GM23248 (cell line): Measurements from ENCODE around the gene DNAJB2. TPM values are rescaled to one million over a fixed set of nuclear protein-coding genes. Genes with fewer than 3 reads are reported as not detected.

Experiments
- DNase-seq: peaks from one replicate; pipeline ENCODE4 v3.0.0-alpha.2; 2015
- H2AFZ ChIP-seq: fragments of 200-600 bp; sonication (generic); 2 replicates; pipeline ENCODE4 v1.6.1; 2016; ENCODE audit warnings: antibody characterized with exemption
- H3F3A ChIP-seq: fragments of 200-600 bp; sonication (generic); 2 replicates; pipeline ENCODE4 v1.6.1; 2016; ENCODE audit warnings: mild to moderate bottlenecking, antibody characterized with exemption, mixed run types; ENCODE audit not compliant: insufficient read depth
- H3K27ac ChIP-seq: fragments of 200-600 bp; sonication (generic); 2 replicates; pipeline ENCODE4 v1.5.1; 2016; ENCODE audit warnings: mild to moderate bottlenecking
- H3K27me3 ChIP-seq: fragments of 200-600 bp; sonication (generic); replicated peaks from 2 replicates; pipeline ENCODE4 v1.6.1; 2016; ENCODE audit warnings: mild to moderate bottlenecking; ENCODE audit not compliant: insufficient read depth
- H3K36me3 ChIP-seq: fragments of 200-600 bp; sonication (generic); 2 replicates; pipeline ENCODE4 v1.6.1; 2016; ENCODE audit warnings: low read depth, mild to moderate bottlenecking
- H3K4me1 ChIP-seq: fragments of 200-600 bp; sonication (generic); 2 replicates; pipeline ENCODE4 v1.6.1; 2016; ENCODE audit warnings: mild to moderate bottlenecking; ENCODE audit not compliant: insufficient read depth
- H3K4me2 ChIP-seq: fragments of 200-600 bp; sonication (generic); one replicate; pipeline ENCODE4 v1.6.1; 2016; ENCODE audit warnings: mild to moderate bottlenecking; ENCODE audit not compliant: unreplicated experiment
- H3K4me3 ChIP-seq: fragments of 200-600 bp; sonication (generic); 2 replicates; pipeline ENCODE4 v1.5.1; 2016; ENCODE audit warnings: mild to moderate bottlenecking
- H3K79me2 ChIP-seq: fragments of 200-600 bp; sonication (generic); 2 replicates; pipeline ENCODE4 v1.6.1; 2016; ENCODE audit warnings: mild to moderate bottlenecking; ENCODE audit not compliant: insufficient read depth
- H3K9ac ChIP-seq: fragments of 200-600 bp; sonication (generic); 2 replicates; pipeline ENCODE4 v1.6.1; 2016; ENCODE audit warnings: mild to moderate bottlenecking
- H3K9me2 ChIP-seq: fragments of 200-600 bp; sonication (generic); 2 replicates; pipeline ENCODE4 v1.6.1; 2016; ENCODE audit warnings: mixed run types, mild to moderate bottlenecking, moderate library complexity; ENCODE audit not compliant: insufficient read depth
- H3K9me3 ChIP-seq: fragments of 200-600 bp; sonication (generic); one replicate; pipeline ENCODE4 v1.6.1; 2017; ENCODE audit warnings: low read depth
- H4K20me1 ChIP-seq: fragments of 200-600 bp; sonication (generic); 2 replicates; pipeline ENCODE4 v1.6.0; 2016; ENCODE audit not compliant: insufficient read depth
- EZH2 ChIP-seq: fragments of 200-600 bp; sonication (generic); IDR thresholded peaks from 2 replicates; pipeline ENCODE4 v1.6.1; 2018; ENCODE audit warnings: antibody characterized with exemption, mild to moderate bottlenecking; ENCODE audit not compliant: insufficient read depth, poor library complexity, severe bottlenecking
- EZH2phosphoT487 ChIP-seq: fragments of 200-600 bp; sonication (generic); IDR thresholded peaks from 2 replicates; pipeline ENCODE4 v1.6.1; 2018; ENCODE audit warnings: antibody characterized with exemption, moderate library complexity, mild to moderate bottlenecking, low read depth; ENCODE audit not compliant: insufficient read depth
- WGBS, 2 experiments: methylation state at CpG; one replicate each; pipeline ENCODE4 v1.1.6; 2015 to 2017; ENCODE audit warnings: low lambda C conversion rate in 2 of 2, low coverage in 1 of 2; ENCODE audit errors: missing lambda C conversion rate in 2 of 2; 5-methylcytosine and 5-hydroxymethylcytosine counted together
- in situ Hi-C: fragments of 300-500 bp; cut with MboI; formaldehyde crosslinking; loops from 2 replicates; pipeline ENCODE4 v1.15.0; 2020
- polyA plus RNA-seq: library from polyadenylated mRNA; unstranded; fragments of >200 nt; fragmentation: Nextera tagmentation; extraction: Ambion mirVana; gene quantifications from 2 replicates; pipeline ENCODE4 v1.2.1, GENCODE V29; 2016
- total RNA-seq: library from RNA; depleted of rRNA; stranded (reverse); fragments of >200 nt; shearing (Covaris generic); gene quantifications from 2 replicates; pipeline ENCODE4 v1.2.3, GENCODE V29; 2014

Gene DNAJB2
- total and polyA plus RNA-seq, 2 experiments from 2014 or later: 12.6 to 53.7 TPM

DNA sequence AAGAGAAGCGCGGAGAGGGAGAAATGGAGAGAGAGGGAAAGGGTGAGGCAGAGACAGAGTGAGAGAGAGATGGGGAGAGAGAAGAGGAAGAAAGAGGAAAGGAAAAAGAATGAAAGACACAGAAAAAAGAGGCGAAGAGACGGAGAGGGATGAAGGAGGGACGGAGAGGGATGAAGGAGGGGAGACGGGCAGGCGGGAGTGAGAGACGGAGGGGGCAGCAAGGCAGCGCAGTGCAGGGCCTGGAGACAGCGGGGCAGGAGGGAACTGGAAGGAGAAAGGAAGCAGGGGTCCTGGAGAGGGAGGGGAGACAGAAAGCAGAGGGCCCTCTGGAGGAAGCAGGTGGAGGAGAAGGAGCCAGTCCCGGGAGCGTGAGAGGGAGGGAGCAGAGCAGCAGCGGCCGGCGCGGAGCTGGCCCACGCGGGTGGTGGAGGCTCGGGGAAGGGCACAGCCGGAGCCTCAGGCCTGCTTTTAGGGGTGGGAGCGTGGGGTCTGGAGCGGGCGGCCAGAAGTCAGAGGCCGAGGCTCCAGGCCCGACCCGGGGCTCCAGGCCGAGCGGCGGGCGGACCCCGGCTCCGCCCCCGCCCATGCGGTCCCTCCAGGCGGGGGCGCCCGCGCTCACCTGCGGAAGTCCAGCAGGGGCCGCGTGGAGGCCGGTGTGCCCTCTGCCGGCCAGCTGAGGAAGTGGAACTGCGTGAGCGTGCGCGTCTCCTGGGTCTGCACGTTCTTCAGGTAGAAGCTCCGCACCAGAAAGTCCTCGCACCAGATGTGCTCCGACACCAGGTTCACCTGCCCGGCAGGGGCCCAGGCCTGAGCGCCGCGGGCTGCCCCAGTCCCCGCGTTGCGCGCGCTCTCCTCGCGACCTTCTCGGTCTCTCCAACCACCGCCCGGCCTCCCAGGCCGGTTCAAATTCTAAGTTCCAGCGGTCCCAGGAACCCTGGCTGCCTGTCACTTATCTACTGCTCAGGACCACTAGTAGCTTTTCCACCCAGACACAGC, 15.5 kb downstream of the DNAJB2 start:
- Histone ChIP-seq H3K36me3 (no peaks in the 10 kb centered on the region), H3K9me2 (no peaks in the 10 kb centered on the region), H3K4me2 (peak overlapping the region; percentile 76), H3K9me3 (no peaks in the 10 kb centered on the region), H3K4me1 (0 out of 2 replicates have a peak, but pooled peaks cover 3% of the 10 kb centered on the region), H4K20me1 (no peaks in the 10 kb centered on the region), H2AFZ (peak overlapping the region; percentile 89), H3K79me2 (no peaks in the 10 kb centered on the region), H3F3A (no peaks in the 10 kb centered on the region), H3K27ac (no peak overlapping the region), H3K9ac (peak overlapping the region; percentile 64), H3K27me3 (no peaks in the 10 kb centered on the region), H3K4me3 (peak overlapping the region; percentile 71)
- in situ Hi-C loops: no loop called here
- peak; percentile 87 for DNase-seq
- 14 to 17% methylated on average over 43 to 47 of the region's 67 CpGs for WGBS, 2 experiments
- no peak for TF ChIP-seq EZH2phosphoT487
- no peak for TF ChIP-seq EZH2

DNA sequence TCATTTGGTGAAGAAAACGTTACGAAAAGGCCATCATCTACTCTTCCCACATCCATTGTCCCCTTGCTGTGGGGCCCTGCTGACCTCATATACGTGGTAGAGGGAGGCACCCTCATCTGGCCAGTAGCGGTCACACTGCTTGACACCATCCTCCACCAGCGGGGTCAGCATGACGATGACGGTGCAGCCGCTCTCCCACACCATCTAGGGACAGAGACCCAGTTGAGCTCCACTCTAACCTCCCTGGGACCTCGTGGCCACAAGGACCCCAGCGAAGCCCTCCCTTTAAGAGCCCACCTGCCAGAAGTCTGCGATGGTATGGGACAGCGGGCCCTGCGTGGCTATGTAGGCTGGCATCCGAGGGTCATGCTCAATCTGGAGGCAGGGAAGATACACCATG, 17.0 kb downstream of the DNAJB2 start:
- H3K27me3 ChIP-seq: no peaks in the 10 kb centered on the region
- TF ChIP-seq EZH2phosphoT487 (no peak), EZH2 (no peak)
- H3K4me3 ChIP-seq: no peak overlapping the region
- no peaks in the 10 kb centered on the region for H3K9me2 ChIP-seq
- DNase-seq: no peak
- no peak overlapping the region for H2AFZ ChIP-seq
- H3K4me1 ChIP-seq: no peaks in the 10 kb centered on the region
- H3K9ac ChIP-seq: no peak overlapping the region
- H3K27ac ChIP-seq: no peak overlapping the region
- H3K4me2 ChIP-seq: no peak overlapping the region
- H3K79me2 ChIP-seq: no peaks in the 10 kb centered on the region
- no peaks in the 10 kb centered on the region for H4K20me1 ChIP-seq
- H3K36me3 ChIP-seq: no peaks in the 10 kb centered on the region
- no peaks in the 10 kb centered on the region for H3K9me3 ChIP-seq
- no peaks in the 10 kb centered on the region for H3F3A ChIP-seq
- 82 to 83% methylated on average over 14 of the region's 14 CpGs for WGBS, 2 experiments
- in situ Hi-C loops: no loop called here

- no peaks in the 10 kb centered on the region for H3K4me1 ChIP-seq
- no peak overlapping the region for H3K4me2 ChIP-seq
- no peak overlapping the region for H2AFZ ChIP-seq
- no peaks in the 10 kb centered on the region for H3K79me2 ChIP-seq
- WGBS, 2 experiments: 87% methylated on average over 24 to 25 of the region's 25 CpGs
- DNase-seq: no peak
- H3K9me3 ChIP-seq: no peaks in the 10 kb centered on the region
- no peaks in the 10 kb centered on the region for H3K9me2 ChIP-seq
- no peak overlapping the region for H3K27ac ChIP-seq
- no peaks in the 10 kb centered on the region for H3K36me3 ChIP-seq
- no peak for TF ChIP-seq EZH2
- H3K27me3 ChIP-seq: no peaks in the 10 kb centered on the region
- H3F3A ChIP-seq: no peaks in the 10 kb centered on the region
- in situ Hi-C loops: no loop called here
- no peak overlapping the region for H3K4me3 ChIP-seq
- H3K9ac ChIP-seq: no peak overlapping the region
- H4K20me1 ChIP-seq: no peaks in the 10 kb centered on the region
These were observed 17.6 kb downstream of the DNAJB2 start for GRCh38 chr2:219296631-219297391.

DNA sequence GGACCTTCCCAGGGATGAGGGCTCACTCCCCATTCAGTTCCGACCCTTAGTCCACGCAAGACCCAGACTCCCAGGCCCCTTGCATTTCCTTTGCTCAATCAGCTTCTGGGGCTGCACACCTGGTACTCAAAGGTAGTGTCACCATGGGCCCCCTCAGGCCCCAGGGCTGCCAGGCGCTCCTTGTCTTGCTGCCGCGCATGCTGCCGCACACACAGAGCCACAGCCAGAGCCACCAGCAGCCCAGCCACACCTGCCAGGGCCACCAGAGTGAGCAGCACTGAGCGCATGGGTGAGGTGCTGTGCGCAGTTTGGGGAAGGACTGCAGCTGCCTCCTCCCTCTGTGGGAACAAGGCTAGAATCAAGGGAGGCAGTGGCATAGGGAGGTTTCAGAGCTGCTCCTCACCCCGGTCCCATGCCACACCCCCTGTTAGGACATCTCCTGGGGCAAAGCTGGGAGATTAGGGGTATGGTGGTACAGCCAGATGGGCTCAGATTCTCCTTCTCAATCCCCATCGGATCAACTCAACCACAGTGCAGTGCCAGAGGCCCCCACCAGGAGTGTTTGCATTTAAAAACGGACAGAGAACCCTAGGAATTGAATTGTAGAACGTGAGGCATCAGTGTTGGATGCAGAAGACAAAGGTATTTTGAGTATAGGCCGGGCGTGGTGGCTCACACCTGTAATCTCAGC, 18.7 kb downstream of the DNAJB2 start:
- in situ Hi-C loops: no loop called here
- no peaks in the 10 kb centered on the region for H3K9me3 ChIP-seq
- WGBS, 2 experiments: 78 to 79% methylated on average over 14 of the region's 14 CpGs

More for the DNA sequence above, 18.7 kb downstream of the DNAJB2 start:
- TF ChIP-seq EZH2 (no peak), EZH2phosphoT487 (no peak)
- no peak overlapping the region for H3K9ac ChIP-seq
- no peaks in the 10 kb centered on the region for H3K9me2 ChIP-seq
- no peaks in the 10 kb centered on the region for H3K79me2 ChIP-seq
- no peak overlapping the region for H3K27ac ChIP-seq
- no peaks in the 10 kb centered on the region for H4K20me1 ChIP-seq
- peak; percentile 43 for DNase-seq
- no peaks in the 10 kb centered on the region for H3K4me1 ChIP-seq
- no peaks in the 10 kb centered on the region for H3K36me3 ChIP-seq
- no peaks in the 10 kb centered on the region for H3F3A ChIP-seq
- H3K4me3 ChIP-seq: no peak overlapping the region
- H3K4me2 ChIP-seq: no peak overlapping the region
- H2AFZ ChIP-seq: no peak overlapping the region
- H3K27me3 ChIP-seq: no peaks in the 10 kb centered on the region
